GM18870 (cell line): Measurements from ENCODE around the gene VAC14.

Experiments used
- ATAC-seq: cut with Tn5 transposase; IDR thresholded peaks from one replicate; pipeline ENCODE4 v1.9.1; 2021; ENCODE audit warnings: moderate library complexity; ENCODE audit not compliant: unreplicated experiment

The VAC14 gene

GRCh38 chr16:70764632-70765031 lies 36.3 kb downstream of the VAC14 start:
- no peak for ATAC-seq

DNA sequence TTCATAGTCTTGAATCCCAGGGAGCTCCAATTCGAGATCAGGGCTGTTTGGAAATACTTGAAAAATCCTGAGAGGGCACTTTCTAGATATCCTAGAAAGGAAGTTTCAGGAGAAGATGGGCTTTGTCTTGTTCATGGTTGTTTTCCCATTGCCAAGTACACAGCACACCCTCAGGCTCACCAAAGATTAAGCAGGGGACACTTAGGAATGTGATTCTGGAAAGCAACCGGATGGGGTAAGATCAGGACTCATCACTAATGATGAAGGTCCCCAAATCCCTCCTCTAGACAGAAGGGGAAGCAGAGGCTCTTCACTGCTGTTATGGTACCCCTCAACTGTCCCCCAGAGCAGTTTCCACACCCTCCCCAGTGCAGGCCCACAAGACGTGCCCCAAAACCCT lies 40.7 kb downstream of the VAC14 start:
- ATAC-seq: no peak

DNA sequence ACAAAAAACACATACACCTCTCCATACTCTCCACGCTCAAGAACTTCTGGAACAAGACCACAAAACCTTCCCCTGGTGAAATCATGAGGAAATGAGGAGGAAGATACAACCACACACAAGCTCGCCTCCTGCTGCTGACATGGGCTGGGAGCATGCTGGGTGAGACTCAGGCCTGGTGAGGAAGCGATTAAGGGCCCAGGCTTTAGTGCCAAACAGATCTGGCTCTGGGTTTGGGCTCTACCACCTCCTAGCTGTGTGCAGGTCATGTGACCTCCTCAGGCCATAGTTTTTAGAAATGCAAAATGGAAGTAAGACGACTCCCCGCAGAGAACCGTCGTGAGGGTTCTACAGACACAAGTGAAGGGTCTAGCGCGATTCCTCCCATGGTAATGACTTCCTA lies 41.3 kb downstream of the VAC14 start:
- ATAC-seq: no peak

- no peak for ATAC-seq
Measured at GRCh38 chr16:70758786-70759185, 42.2 kb downstream of the VAC14 start.

DNA sequence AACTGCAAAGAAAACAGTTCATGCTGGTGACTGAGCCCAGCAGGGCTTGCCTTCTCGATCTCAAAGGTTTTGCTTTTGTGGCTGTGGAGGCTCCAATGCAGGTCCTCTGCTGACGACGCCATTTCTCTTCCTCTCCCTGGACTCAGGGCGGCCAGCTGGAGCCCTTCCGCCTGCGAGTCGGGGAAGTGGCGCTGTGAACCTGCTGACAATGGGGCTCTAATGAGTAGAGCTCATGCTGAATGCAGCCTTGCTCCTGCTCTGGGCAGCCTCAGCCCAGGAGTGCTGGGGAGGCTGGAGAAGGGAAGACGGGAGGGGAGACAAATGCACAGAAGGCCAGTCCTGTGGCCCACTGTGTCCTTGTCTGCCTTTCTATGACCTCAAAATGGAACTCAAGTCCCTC lies 43.8 kb downstream of the VAC14 start:
- no peak for ATAC-seq

- no peak for ATAC-seq
Measured at GRCh38 chr16:70756071-70756470, 44.9 kb downstream of the VAC14 start.

- ATAC-seq: no peak
Measured at GRCh38 chr16:70754851-70755600, 45.9 kb downstream of the VAC14 start.

DNA sequence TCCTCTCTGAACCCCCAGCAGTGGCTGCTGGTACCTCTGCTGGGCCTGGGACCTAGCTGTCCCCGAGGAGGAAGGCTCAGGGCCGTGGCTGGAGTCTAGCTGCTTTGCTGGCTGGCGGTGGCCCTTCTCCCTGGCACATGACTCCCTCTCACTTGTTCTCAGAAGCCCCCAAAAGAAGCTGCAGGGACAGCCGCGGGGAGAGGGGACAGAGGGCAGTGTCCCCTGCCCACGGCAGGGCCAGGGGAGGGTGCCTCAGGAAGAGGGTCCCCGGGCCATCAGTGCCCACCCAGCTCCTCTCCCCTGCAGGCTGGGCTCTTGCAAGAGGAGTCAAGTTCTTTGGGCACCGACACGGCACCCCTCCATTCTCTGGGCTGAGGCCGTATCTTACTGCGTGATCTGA lies 46.6 kb downstream of the VAC14 start:
- no peak for ATAC-seq

GRCh38 chr16:70753694-70754325 lies 47.1 kb downstream of the VAC14 start:
- no peak for ATAC-seq

GRCh38 chr16:70753228-70753627 lies 47.7 kb downstream of the VAC14 start:
- ATAC-seq: no peak

- ATAC-seq: no peak
Measured at GRCh38 chr16:70752426-70752825, 48.5 kb downstream of the VAC14 start.

- ATAC-seq: no peak
Measured at GRCh38 chr16:70751593-70751992, 49.4 kb downstream of the VAC14 start.

GRCh38 chr16:70750893-70751467 lies 50.0 kb downstream of the VAC14 start:
- no peak for ATAC-seq

GRCh38 chr16:70749681-70750601 lies 51.0 kb downstream of the VAC14 start:
- ATAC-seq: no peak

DNA sequence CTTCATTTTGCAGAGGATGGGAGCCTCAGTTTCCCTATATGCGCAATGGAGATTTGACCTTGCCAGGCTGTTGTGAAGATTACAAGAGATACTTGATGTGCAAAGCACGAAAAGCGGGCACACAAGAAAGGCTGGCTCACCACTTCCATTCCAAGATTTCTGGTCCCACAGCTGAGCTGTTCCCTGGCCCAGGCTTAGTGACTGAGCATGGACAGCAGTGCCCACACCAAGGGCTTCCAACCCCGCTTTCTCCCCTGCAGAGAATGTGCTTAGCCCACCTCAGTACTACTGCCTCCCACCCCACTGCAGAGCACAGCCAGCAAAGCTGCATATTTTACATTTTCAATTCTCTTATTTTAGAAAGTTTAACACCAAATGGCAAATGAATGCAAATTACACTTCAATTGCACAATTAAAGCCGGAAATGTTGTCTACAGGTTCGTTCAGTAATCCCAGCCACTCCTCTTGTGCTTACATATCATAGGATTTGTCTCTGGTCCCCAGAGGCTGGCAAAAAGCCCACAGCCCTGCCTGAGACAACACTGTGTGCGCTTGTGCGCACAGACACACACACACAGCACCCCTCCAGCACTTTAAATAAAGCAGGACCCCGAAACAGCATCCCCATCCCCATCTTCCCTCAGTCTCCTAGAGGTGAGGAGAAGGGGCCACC lies 51.8 kb downstream of the VAC14 start:
- no peak for ATAC-seq

DNA sequence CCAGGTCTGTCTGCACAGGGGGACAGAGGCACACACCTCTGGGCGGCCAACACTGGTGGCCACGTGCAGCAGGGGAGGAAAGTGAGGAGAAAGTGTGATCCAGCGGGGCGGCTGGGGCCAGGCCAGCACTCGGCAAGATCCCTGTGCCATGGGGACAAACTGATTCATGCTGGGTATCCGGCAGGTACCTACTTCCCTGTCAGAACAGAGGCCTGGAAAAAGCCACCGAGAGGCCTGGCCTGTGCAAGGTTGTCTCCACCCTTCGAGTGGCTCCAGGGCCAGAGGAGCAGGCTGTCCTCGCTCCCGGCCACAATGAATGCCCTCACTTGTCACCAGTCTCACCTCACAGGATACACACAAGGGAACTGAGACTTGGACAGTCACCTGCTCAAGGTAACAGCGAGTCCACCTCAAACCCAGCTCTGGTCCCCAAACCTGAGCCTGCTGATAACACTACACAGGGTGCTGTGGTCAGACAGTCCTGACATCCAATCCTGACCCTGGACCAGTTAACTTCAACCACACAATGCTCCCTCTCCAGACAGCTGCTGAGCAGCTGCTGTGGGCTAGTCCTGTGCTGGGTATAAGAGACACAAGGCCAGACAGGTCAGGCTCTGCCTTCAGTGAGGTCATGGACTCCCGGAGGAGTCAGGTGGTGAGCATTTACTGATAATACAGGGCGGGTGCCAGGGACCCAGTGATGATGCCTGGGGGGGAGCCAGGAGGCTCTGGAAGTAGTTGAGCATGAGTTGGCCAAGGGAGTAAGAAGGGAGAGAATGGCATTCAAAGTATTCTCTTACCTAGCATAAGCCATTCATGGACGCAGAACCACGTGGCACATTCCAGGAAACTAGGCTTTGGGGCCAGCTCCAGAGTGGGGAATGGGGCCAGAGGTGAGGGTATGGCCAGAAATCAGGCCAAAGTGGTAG lies 53.0 kb downstream of the VAC14 start:
- ATAC-seq: no peak

DNA sequence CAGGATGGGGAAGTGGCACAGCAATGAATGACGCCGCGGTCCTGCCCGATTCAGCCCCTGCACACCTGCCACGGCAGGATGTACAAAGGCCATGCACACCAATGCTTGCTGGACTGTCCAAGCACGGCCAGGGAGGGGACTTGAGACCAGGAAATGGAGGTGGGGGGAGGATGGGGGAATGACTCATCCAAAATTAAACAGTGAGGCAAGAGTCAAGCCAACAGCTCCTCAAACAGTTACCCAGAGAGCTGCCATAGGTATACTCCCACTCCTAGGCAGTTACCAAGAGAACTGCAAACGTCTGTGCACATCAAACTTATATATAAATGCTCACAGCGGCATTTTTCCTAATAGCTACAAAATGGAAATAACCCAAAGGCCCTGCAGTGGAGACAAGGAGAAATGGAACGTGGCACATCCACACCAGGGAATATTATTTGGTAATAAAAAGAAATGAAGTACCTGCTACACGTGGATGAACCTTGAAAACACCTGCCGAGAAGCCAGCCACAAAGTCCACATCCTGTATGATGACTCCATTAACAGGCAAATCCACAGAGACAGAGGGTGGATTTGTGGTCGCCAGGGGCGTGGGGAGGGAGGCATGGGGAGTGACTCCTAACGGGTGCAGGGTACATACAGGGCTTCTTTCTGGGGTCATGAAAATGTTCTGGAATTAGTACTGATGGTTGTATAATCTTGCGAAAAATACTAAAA lies 54.1 kb downstream of the VAC14 start:
- no peak for ATAC-seq

DNA sequence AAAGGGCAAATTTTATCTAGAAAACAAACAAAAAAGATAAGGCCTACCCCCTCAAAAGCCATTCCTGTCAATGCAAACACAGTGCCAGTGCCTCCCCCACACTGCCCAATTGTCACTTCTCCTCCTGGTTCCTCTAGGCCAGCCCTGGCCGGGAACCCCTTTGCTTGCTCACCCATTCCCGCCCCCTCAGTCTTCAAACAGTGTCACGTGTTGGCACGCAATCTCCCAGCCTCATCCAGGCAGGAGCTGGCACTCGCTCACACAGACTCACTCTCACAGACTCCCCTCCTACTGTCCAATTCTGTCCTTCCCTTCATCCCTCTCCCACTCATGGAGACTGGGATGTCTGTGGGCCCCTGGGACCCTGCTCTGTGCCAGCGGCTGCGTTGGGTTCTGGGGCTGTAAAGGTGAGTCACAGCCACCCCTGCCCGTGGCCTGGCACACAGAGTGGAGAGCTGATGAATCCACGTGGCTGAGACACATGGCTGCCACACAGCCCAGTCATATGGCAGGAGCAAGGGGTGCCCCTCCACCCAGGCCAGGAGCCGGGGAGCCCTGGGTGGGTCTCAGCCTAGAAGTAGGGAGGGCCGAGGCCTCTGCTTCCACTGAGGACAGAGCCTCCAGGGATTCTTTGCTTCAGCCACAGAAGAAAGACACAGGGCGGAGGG lies 54.8 kb downstream of the VAC14 start:
- no peak for ATAC-seq
